ENCODE measurements around the gene ANP32B. TPM values are rescaled to one million over a fixed set of nuclear protein-coding genes. Genes with fewer than 3 reads are reported as not detected.

Gene ANP32B
- total and polyA plus RNA-seq, 2 experiments from 2014 or later: 13.1 to 114 TPM

- no peak overlapping the region for H3K4me3 ChIP-seq
- no peaks in the 10 kb centered on the region for H3K9me3 Mint-ChIP-seq
- H3K36me3 ChIP-seq (ENCODE audit: insufficient read depth): no peaks in the 10 kb centered on the region
- no peaks in the 10 kb centered on the region for H3K4me1 ChIP-seq (ENCODE audit: insufficient read depth)
- no peaks in the 10 kb centered on the region for H3F3A ChIP-seq (replicated peaks; ENCODE audit: low read depth)
- H3K27ac ChIP-seq (ENCODE audit: low read depth): no peak overlapping the region
- no peaks in the 10 kb centered on the region for H3K9me2 ChIP-seq (ENCODE audit: insufficient read depth)
- H3K27me3 Mint-ChIP-seq (ENCODE audit: insufficient read depth, low read depth, poor library complexity): peaks cover 9% of the 10 kb centered on the region
- TF ChIP-seq JUNB (IDR thresholded peaks at IDR 0.05; ENCODE audit: unreplicated experiment) (no peak), ZNF462 (CRISPR knock-in tag; IDR thresholded peaks at IDR 0.05) (no peak), POLR2AphosphoS5 (IDR thresholded peaks at IDR 0.05; ENCODE audit: low read depth) (no peak), REST (IDR thresholded peaks at IDR 0.05; ENCODE audit: unreplicated experiment) (no peak), EZH2 (IDR thresholded peaks at IDR 0.05; ENCODE audit: low read depth, unreplicated experiment) (no peak), ZNF331 (CRISPR knock-in tag; IDR thresholded peaks at IDR 0.05; ENCODE audit: low read depth) (no peak), ETS1 (IDR thresholded peaks at IDR 0.05) (no peak), EZH2phosphoT487 (IDR thresholded peaks at IDR 0.05; ENCODE audit: unreplicated experiment) (no peak), CTCF (conservative IDR thresholded peaks at IDR 0.05; ENCODE audit: low read depth in 2 of 2) (no peak), NANOG (IDR thresholded peaks at IDR 0.05; ENCODE audit: borderline replicate concordance) (no peak), ZNF114 (CRISPR knock-in tag; IDR thresholded peaks at IDR 0.05) (no peak), CREB1 (CRISPR knock-in tag; IDR thresholded peaks at IDR 0.05; ENCODE audit: low read depth) (no peak), STAT1 (IDR thresholded peaks at IDR 0.05; ENCODE audit: unreplicated experiment) (no peak)
- no peaks in the 10 kb centered on the region for H3K36me3 Mint-ChIP-seq (ENCODE audit: low read depth)
- DNase-seq (ENCODE audit: low spot score): no peak
- no peaks in the 10 kb centered on the region; the same call in 1 of the 2 replicates for H4K20me1 ChIP-seq (replicated peaks; ENCODE audit: insufficient read depth)
- no peak overlapping the region for H3K4me3 Mint-ChIP-seq
- H3K27me3 ChIP-seq (ENCODE audit: insufficient read depth): no peaks in the 10 kb centered on the region
- H3K4me2 ChIP-seq: no peak overlapping the region
- no peak overlapping the region for H3K27ac Mint-ChIP-seq
- H2AFZ ChIP-seq: no peak overlapping the region
- no peaks in the 10 kb centered on the region for H3K79me2 ChIP-seq (replicated peaks; ENCODE audit: insufficient read depth)
- no peaks in the 10 kb centered on the region for H3K4me1 Mint-ChIP-seq
- no peak for ATAC-seq
These were observed 41.6 kb downstream of the ANP32B start for GRCh38 chr9:98024702-98025101.

All from GM23338 (cell line).